Neural progenitor cell (in vitro differentiated cells): ENCODE measurements around the gene AURKA.
"Not testable (repeated sequence)": the region's sequence is repeated elsewhere in the genome, so short reads cannot be mapped to it uniquely, and the experiment has no call there.

ENCODE experiments used
- CTCF ChIP-seq: fragments of 200-600 bp; sonication (generic); IDR thresholded peaks from 2 replicates; pipeline ENCODE4 v1.5.1; 2017; ENCODE audit warnings: antibody characterized with exemption, mild to moderate bottlenecking
- EZH2 ChIP-seq: fragments of 200-600 bp; sonication (generic); IDR thresholded peaks from 2 replicates; pipeline ENCODE4 v1.6.1; 2017; ENCODE audit warnings: antibody characterized with exemption, mild to moderate bottlenecking, moderate library complexity

DNA sequence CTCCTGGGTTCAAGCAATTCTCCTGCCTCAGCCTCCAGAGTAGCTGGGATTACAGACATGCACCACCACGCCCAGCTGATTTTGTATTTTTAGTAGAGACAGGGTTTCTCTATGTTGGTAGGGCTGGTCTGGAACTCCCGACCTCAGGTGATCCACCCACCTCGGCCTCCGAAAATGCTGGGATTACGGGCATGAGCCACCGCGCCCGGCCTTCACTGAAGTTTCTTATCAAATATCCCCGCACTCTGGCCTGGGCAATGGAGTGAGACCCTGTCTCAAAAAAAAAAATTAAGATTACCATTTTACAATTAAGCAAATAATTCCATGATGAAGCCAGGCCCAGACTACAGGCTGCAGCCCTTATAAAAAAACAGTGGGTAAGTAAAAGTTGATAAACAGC lies 1.6 kb downstream of the AURKA start:
- TF ChIP-seq CTCF, EZH2: not testable (repeated sequence)
